Measurements from ENCODE around the gene ADAM12. TPM values are rescaled to one million over a fixed set of nuclear protein-coding genes. Genes with fewer than 3 reads are reported as not detected.

The ADAM12 gene
- total RNA-seq, 1 experiment from 2014 or later = 0.24 TPM

- no peak overlapping the region for H2BK15ac ChIP-seq (ENCODE audit: low read depth, low read length)
- Mint-ChIP-seq H3K9me3 (no peaks in the 10 kb centered on the region), H3K4me1 (peaks cover 3 to 7% of the 10 kb centered on the region in 2 experiments; a peak in 3 of 4 replicates), H3K36me3 (ENCODE audit: insufficient read depth in 1 of 3, low read depth in 3 of 3) (no peaks in the 10 kb centered on the region), H3K4me3 (no peak overlapping the region), H3K27me3 (ENCODE audit: low read depth) (peaks cover 2% of the 10 kb centered on the region; the same call in 1 of the 2 replicates), H3K27ac (no peak overlapping the region)
- no peak overlapping the region for H3K27ac ChIP-seq (ENCODE audit: insufficient read length, low read depth, low read length)
- no peak overlapping the region for H3K23ac ChIP-seq (ENCODE audit: insufficient read length, low read depth, low read length)
- H3K4me2 ChIP-seq (ENCODE audit: insufficient read depth, insufficient read length, low read length) = no peak overlapping the region
- no peak overlapping the region for H2AK5ac ChIP-seq (ENCODE audit: insufficient read length, low read length)
- no peak overlapping the region for H4K8ac ChIP-seq (replicated peaks; ENCODE audit: insufficient read length, low read depth, low read length)
- no peaks in the 10 kb centered on the region for H3K23me2 ChIP-seq (ENCODE audit: insufficient read length, low read depth, low read length, poor library complexity, severe bottlenecking)
- H3T11ph ChIP-seq (ENCODE audit: low read length) = no peak overlapping the region
- no peak overlapping the region for H2AFZ ChIP-seq (ENCODE audit: low read length)
- no peaks in the 10 kb centered on the region for H3K79me1 ChIP-seq (ENCODE audit: insufficient read depth, low read depth, low read length, poor library complexity, severe bottlenecking)
- TF ChIP-seq CTCF (conservative IDR thresholded peaks at IDR 0.05) = no peak
- no peak for DNase-seq
- no peak overlapping the region for H2BK20ac ChIP-seq (ENCODE audit: low read depth, low read length, poor library complexity, severe bottlenecking)
- WGBS (ENCODE audit: extremely low coverage, insufficient read length, low lambda C conversion rate) = no CpG with 5 or more reads among the region's 3 CpGs
- no peak overlapping the region for H3K9ac ChIP-seq (ENCODE audit: extremely low read depth, insufficient read length, low read length)
- no peak overlapping the region for H2BK12ac ChIP-seq (ENCODE audit: insufficient read length, low read depth, low read length)
- no peak overlapping the region for H4K91ac ChIP-seq (ENCODE audit: insufficient read length, low read depth, low read length)
- H4K5ac ChIP-seq (ENCODE audit: insufficient read length, low read depth, low read length) = no peak overlapping the region
- no peak overlapping the region; the same call in 1 of the 2 replicates for H3K14ac ChIP-seq (ENCODE audit: insufficient read depth, low read length)
- H3K18ac ChIP-seq (ENCODE audit: insufficient read length, low read depth, low read length) = no peak overlapping the region
- H3K9me3 ChIP-seq (ENCODE audit: control insufficient read depth, low read depth, low read length) = no peaks in the 10 kb centered on the region
- peaks cover 5% of the 10 kb centered on the region for H3K4me1 ChIP-seq (ENCODE audit: insufficient read depth, low read length)
- no peak overlapping the region for H2BK5ac ChIP-seq (ENCODE audit: insufficient read length, low read length)
- no peaks in the 10 kb centered on the region for H4K20me1 ChIP-seq (ENCODE audit: control insufficient read depth, insufficient read depth, insufficient read length)
- no peak overlapping the region for H3K56ac ChIP-seq (ENCODE audit: insufficient read length, low read depth, low read length)
- no peaks in the 10 kb centered on the region for H3K27me3 ChIP-seq (ENCODE audit: insufficient read depth, low read length)
- no peaks in the 10 kb centered on the region for H3K79me2 ChIP-seq (ENCODE audit: insufficient read depth, low read length)
- H2BK120ac ChIP-seq (ENCODE audit: low read depth, low read length, poor library complexity, severe bottlenecking) = no peak overlapping the region
- no peak overlapping the region for H3K4ac ChIP-seq (ENCODE audit: low read depth, low read length)
These were observed 10.1 kb upstream of the ADAM12 start for GRCh38 chr10:126398383-126398743.

Measured in H9 (cell line).